AG08396 (cell line): ENCODE data around the gene VASH1.

Source experiments
- DNase-seq: peaks from one replicate; pipeline ENCODE4 v3.0.0; 2012; ENCODE audit warnings: low spot score, mixed read lengths

The VASH1 gene

GRCh38 chr14:76772300-76773187 is 11.3 kb downstream of the VASH1 start:
- DNase-seq, result no peak

DNA sequence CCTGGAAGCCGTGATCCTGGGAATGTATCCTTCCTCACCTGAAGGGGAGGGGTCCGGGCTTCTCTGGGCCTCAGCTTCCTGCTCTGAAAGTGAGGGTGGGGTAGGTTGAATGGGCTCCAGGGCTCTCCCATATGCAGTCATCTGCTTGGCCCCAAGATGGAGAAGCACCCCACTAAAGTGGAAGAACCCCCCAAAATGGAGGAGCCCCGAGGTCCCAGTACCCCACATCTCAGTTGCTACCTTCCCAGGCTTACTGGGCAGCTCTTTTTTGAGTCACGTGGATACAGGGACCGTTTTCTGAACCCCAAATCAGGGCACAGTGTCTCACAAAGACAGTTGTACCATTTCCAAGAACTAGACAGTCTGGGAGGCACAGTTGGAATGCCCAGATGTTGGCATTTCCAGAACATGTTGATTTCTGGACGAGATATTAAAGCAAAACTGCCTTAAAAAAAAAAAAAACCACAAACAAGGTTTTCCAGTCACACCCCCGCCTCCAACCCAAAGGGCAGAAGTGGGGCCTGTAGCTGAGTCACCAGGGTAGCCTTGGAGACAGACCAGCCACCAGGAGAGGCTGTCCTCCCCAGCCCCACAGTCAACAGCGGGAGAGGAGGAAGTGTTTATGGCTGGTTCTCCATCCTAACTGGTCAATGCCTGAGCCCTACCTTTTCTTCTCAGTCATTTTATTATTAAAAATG is 12.1 kb downstream of the VASH1 start:
- peak; percentile 88 for DNase-seq

GRCh38 chr14:76773956-76774820 is 12.9 kb downstream of the VASH1 start:
- DNase-seq, result no peak

GRCh38 chr14:76774821-76775694 is 13.8 kb downstream of the VASH1 start:
- DNase-seq, result no peak

DNA sequence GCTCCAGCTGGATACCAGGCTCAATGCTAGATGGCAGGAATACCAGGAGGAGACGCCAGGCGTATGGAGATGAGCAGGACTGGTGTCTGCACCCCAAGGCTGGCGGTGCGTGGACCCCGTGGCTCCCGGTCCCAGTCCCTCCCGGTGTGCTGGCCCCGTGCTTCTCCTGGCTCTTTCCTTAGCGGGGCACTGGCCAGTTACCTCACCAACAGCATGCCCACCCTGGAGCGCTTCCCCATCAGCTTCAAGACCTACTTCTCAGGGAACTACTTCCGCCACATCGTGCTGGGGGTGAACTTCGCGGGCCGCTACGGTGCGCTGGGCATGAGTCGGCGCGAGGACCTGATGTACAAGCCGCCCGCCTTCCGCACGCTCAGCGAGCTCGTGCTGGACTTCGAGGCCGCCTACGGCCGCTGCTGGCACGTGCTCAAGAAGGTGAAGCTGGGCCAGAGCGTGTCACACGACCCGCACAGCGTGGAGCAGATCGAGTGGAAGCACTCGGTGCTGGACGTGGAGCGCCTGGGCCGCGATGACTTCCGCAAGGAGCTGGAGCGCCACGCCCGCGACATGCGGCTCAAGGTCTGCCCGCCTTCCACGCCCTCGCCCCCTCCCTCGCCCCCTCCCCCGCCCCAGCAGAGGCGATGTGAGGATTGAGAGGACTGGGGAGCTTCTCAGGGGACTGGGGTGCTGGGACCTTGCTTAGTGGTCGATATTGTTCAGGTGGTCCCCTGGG is 14.6 kb downstream of the VASH1 start:
- no peak for DNase-seq

GRCh38 chr14:76776428-76777251 is 15.4 kb downstream of the VASH1 start:
- DNase-seq, result no peak

DNA sequence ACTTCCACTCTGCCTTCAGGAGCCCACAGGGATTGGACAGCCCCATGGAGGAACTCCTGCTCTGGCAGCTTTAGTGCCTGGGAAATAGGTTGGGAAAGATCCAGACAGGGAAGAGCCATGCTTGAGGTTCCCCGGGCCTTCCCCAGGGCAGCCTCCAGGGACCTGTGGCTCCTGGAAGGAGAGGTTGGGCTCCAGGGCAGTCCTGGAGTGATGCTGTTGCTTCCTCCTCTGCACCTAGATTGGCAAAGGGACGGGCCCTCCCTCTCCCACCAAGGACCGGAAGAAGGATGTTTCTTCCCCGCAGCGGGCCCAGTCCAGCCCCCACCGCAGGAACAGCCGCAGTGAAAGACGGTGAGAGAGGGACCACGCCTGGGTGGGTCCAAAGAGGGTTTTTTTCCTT is 16.5 kb downstream of the VASH1 start:
- DNase-seq, result no peak

- no peak for DNase-seq
These were observed 17.4 kb downstream of the VASH1 start for GRCh38 chr14:76778546-76779215.

DNA sequence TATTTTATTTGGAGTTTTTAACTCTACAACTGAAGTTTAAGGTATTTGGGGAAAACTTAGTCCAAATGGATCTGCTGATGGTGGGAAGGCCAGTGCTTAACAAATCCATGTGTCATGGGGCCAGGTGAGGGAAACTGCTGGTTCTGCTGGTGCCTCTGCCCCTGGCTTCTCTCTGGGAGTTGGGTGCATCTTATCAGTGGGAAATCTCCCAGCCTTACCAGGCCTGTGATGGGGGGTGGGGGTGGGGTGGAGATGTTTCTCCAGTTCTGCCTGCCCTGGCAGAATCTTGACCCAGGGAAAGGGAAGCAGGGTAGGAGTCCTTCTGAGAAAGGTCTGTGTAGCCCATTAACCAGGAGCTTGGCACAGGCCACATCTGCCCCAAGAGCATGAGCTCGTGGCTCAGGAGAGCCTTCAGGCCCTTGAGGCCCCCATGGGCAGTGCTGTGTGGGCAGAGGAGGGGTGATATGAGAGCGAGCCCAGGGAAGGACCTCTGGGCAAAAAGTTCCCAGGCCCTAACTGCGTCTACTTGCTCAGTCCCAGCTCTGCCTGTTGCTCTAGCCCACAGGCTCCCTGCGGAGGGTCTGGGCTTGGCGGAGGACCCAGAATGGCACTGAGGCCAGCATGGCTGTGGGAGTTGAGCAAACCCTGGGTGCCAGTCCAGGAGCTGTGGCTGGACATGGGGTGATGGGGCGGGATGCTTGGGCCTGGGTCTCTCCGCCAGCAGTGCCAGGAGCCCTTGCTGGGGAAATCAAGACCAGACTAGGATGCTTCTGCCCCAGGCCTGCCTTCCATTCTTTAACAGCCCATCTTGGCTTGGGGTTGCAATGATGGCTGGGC is 18.2 kb downstream of the VASH1 start:
- DNase-seq, result no peak

DNA sequence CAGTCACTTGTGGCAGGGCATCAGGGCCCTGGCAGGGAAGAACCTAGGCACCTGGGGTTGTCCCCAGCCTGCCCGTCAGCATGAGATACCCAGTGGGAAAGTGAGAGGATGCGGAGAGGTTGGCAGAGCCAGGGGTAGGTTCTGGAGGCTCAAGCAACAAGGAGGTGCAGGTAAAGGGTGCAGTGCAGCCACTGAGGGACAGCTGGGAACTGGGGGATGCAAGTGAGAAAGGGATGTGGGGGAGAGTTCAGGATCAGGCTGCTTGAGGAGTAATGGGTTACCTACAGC is 18.7 kb downstream of the VASH1 start:
- no peak for DNase-seq

- no peak for DNase-seq
These were observed 19.1 kb downstream of the VASH1 start for GRCh38 chr14:76780360-76780759.

DNA sequence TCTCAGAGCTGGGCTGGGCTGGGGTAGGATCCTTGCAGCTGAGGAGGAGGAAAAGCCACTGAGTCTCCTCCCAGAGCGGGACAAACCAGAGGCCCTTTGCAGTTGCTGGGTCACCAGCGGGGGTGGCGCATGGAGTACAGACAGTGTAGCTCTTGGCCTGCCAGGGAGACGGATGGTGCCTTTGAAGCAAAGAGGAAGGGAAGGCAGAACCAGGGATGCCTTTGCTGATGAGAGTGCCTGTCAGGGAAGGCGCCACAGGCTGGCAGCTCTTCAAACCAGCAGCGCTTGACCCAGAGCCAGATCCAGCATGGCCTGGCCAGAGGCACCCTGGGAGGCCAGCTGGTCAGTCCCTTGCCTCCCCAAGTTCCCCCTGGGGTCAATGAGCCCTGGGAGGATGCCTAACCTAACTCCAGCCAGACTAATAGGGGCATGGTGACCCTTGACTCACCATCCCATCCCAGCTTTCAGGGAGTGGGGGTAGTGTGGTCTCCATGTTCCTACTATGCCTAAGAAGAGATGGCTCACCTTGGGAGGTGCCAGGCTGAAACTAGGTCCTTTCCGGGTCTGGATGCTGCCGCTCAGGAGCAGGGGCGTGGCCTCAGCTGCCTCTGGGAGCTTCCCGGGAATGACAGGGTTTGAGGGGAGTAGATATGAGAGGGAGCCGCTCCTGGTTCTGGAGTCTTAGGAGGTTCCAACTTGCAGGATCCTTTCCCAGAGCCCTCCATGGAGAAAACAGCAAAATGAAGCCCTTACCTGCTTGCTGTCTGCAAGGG is 19.8 kb downstream of the VASH1 start:
- DNase-seq, result no peak

DNA sequence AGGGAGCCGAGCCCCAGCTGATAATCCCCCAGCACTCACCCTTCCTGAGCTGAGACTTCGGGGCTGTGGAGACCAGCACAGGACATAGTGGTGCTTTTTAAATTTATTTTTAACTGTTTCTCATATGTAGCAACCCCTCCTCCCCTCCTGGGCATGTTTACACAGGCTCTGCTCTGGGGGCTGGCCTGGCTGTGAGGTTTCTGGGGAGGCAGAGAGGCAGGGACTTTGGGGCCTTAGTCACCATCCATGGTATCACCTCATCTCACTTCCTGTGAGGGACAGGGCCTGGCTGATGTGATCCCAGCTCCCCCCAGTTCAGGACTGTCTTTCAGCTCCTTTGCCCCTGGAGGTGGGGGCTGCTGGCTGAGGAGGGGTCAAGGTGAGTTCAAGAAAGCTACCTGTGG is 20.4 kb downstream of the VASH1 start:
- no peak for DNase-seq

DNA sequence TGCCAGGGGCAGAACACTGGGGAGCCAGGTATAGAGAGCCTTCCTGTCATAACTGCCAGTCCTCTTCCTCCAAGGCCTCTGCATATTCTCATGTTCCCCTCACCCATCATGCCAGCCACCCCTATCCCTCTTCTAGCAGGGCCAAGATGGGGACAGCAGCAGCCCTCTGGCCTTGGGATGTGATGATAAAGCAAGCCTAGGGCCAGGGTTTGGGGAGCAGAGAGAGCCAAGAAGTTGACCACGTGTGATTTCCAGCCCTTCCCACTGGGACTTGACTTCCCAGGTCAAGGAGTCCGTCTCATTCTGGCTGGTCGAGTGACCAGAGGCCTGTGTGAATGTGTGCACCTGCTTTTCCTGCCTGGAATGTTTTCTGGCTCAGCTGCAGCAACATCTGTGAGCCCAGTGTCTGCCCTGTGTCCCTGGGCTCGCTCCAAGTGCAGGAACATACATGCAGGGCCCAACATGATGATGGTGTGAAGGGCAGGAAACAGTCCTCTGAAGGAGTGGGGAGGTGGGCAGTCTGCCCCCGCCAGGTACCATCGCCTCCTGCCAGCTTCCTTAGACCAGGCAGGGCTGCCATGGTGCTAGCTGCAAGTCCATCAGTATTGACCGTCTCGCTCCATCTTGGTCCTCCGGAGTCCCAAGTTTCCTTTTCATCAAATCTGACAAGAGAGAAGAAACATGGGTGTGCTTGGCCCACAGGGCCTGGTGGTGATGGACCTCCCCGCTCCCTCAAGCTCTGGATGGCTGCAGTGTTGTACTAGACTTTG is 21.0 kb downstream of the VASH1 start:
- no peak for DNase-seq

DNA sequence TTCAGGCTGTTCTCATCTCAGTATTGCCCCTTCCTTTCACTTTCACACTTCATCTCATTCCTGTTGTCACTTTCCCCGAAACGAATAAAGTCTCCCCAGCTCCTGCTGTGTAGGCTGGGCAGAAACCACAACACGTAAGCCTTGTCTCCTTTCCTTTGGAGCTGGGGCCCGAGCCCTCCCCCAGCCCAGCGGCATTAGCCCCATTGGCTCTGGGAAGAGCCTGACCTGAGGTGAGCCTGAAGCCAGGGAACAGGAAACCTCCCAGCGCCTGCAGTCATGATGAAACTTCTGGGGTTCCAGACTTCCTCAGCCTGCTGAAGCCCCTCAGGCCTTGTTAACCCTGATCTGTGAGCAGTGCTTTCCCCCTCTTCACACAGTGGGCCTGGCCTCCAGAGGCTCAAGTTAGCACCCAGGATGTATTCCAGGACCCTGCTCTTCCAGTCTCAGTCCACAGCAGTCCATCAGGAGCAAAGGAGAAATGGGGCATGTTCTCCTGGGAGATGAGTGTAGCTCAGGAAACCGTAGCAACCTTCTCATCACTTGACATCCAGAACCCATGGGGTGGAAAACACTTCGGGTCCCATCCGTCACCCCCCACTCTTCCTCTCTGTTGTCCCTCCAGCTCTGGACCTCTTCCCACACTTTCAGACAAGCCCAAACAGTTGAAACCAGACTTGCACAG is 21.8 kb downstream of the VASH1 start:
- DNase-seq, result no peak

- DNase-seq, result no peak
These were observed 23.1 kb downstream of the VASH1 start for GRCh38 chr14:76784266-76784874.
